KMS-11 (cell line): ENCODE measurements around the gene SLC38A10.

Experiments used
- H2AFZ ChIP-seq: fragments of 200-600 bp; sonication (generic); 2 replicates; pipeline ENCODE4 v1.6.1; 2016; ENCODE audit warnings: antibody characterized with exemption, mixed run types, low read depth
- H3K27ac ChIP-seq: fragments of 200-600 bp; sonication (generic); 2 replicates; pipeline ENCODE4 v1.6.1; 2016; ENCODE audit warnings: mild to moderate bottlenecking, mixed run types
- H3K27me3 ChIP-seq: fragments of 200-600 bp; sonication (generic); 2 replicates; pipeline ENCODE4 v1.6.1; 2017; ENCODE audit warnings: mild to moderate bottlenecking, low read depth, mixed run types, moderate library complexity; ENCODE audit not compliant: insufficient read depth
- H3K36me3 ChIP-seq: fragments of 200-600 bp; sonication (generic); 2 replicates; pipeline ENCODE4 v1.6.1; 2017; ENCODE audit warnings: mild to moderate bottlenecking, mixed run types; ENCODE audit not compliant: insufficient read depth
- H3K4me1 ChIP-seq: fragments of 200-600 bp; sonication (generic); 2 replicates; pipeline ENCODE4 v1.6.1; 2016; ENCODE audit warnings: mild to moderate bottlenecking, low read depth, mixed run types; ENCODE audit not compliant: poor library complexity, severe bottlenecking
- H3K4me2 ChIP-seq: fragments of 200-600 bp; sonication (generic); 2 replicates; pipeline ENCODE4 v1.7.0; 2016; ENCODE audit warnings: mild to moderate bottlenecking, mixed run types
- H3K4me3 ChIP-seq: fragments of 200-600 bp; sonication (generic); IDR thresholded peaks from 2 replicates; pipeline ENCODE4 v1.6.1; 2017; ENCODE audit warnings: low read depth, low read length, mixed read lengths; ENCODE audit not compliant: insufficient read depth
- H3K79me2 ChIP-seq: fragments of 200-600 bp; sonication (generic); 2 replicates; pipeline ENCODE4 v1.6.1; 2016; ENCODE audit warnings: low read depth, mixed run types; ENCODE audit not compliant: insufficient read depth
- H3K9ac ChIP-seq: fragments of 200-600 bp; sonication (generic); 2 replicates; pipeline ENCODE4 v1.6.1; 2016; ENCODE audit warnings: mild to moderate bottlenecking, mixed run types
- H4K20me1 ChIP-seq: fragments of 200-600 bp; sonication (generic); 2 replicates; pipeline ENCODE4 v1.6.1; 2016; ENCODE audit warnings: mild to moderate bottlenecking, mixed run types; ENCODE audit not compliant: insufficient read depth
- CTCF ChIP-seq: fragments of 200-600 bp; sonication (generic); conservative IDR thresholded peaks from 2 replicates; pipeline ENCODE4 v1.6.1; 2017; ENCODE audit warnings: low read depth, mild to moderate bottlenecking, antibody characterized with exemption, low read length, moderate library complexity, mixed read lengths

SLC38A10 gene

GRCh38 chr17:81300586-81301155 lies 5.6 kb upstream of the SLC38A10 start:
- no peak overlapping the region for H3K9ac ChIP-seq
- H3K27ac ChIP-seq: no peak overlapping the region
- no peak overlapping the region for H3K4me2 ChIP-seq
- peaks cover 83% of the 10 kb centered on the region for H3K27me3 ChIP-seq
- H3K4me3 ChIP-seq: no peak overlapping the region
- no peaks in the 10 kb centered on the region for H3K79me2 ChIP-seq
- TF ChIP-seq CTCF: no peak
- H3K4me1 ChIP-seq: peaks cover 12% of the 10 kb centered on the region
- no peaks in the 10 kb centered on the region for H4K20me1 ChIP-seq
- H2AFZ ChIP-seq: no peak overlapping the region
- H3K36me3 ChIP-seq: no peaks in the 10 kb centered on the region

GRCh38 chr17:81299846-81300585 lies 4.9 kb upstream of the SLC38A10 start:
- Histone ChIP-seq H3K4me2 (no peak overlapping the region), H3K36me3 (no peaks in the 10 kb centered on the region), H3K4me1 (peaks cover 15% of the 10 kb centered on the region), H4K20me1 (no peaks in the 10 kb centered on the region), H3K79me2 (no peaks in the 10 kb centered on the region), H3K4me3 (no peak overlapping the region), H3K27me3 (peaks cover 77% of the 10 kb centered on the region), H2AFZ (no peak overlapping the region), H3K27ac (no peak overlapping the region), H3K9ac (no peak overlapping the region)
- no peak for TF ChIP-seq CTCF

DNA sequence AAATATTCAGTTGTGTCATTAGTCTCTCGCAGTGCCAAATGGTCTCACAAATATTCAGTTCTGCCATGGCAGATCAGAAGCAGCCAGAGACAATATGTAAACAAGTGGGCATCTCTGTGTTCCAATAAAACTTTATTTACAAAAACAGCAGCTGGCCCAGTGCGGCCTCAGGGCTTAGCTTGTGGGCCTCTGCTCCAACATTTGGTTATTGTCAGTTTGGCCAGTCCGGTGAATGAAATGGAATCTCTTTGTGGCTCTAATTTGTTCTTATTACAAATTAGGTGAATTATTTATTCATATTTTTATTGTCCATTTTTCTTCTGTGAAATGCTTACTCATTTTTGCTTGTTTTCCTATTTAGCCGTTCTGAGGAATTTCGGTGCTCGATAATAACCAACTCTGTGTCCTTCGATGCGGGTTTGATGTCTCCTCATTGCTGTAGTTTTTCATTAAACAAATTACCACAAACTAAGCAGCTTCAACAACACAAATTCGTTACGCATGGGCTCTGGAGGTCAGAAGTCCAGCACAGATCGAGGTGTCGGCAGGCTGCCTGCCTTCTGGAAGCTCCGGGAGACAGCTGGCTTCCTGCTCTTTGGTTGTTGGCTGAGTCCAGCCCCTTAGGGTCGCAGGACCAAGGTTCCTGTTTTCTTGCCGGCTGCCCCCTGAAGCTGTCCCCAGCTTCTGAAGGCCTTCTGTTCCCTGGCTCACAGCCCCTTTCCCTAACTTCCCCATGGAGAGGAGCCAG lies 4.1 kb upstream of the SLC38A10 start:
- Histone ChIP-seq H3K27ac (no peak overlapping the region), H3K4me3 (no peak overlapping the region), H4K20me1 (no peaks in the 10 kb centered on the region), H3K27me3 (peaks cover 69% of the 10 kb centered on the region), H3K36me3 (no peaks in the 10 kb centered on the region), H2AFZ (no peak overlapping the region), H3K4me1 (peaks cover 18% of the 10 kb centered on the region), H3K9ac (no peak overlapping the region), H3K4me2 (no peak overlapping the region), H3K79me2 (peaks cover 4% of the 10 kb centered on the region)
- no peak for TF ChIP-seq CTCF

GRCh38 chr17:81298325-81298990 lies 3.4 kb upstream of the SLC38A10 start:
- Histone ChIP-seq H3K27me3 (peaks cover 62% of the 10 kb centered on the region), H3K27ac (no peak overlapping the region), H3K36me3 (no peaks in the 10 kb centered on the region), H3K9ac (no peak overlapping the region), H3K4me2 (no peak overlapping the region), H2AFZ (no peak overlapping the region), H3K79me2 (peaks cover 9% of the 10 kb centered on the region), H4K20me1 (no peaks in the 10 kb centered on the region), H3K4me3 (no peak overlapping the region), H3K4me1 (peaks cover 25% of the 10 kb centered on the region)
- no peak for TF ChIP-seq CTCF
